HG02884 (cell line): Measurements from ENCODE around the gene HECTD1.
"Not testable (repeated sequence)": the region's sequence is repeated elsewhere in the genome, so short reads cannot be mapped to it uniquely, and the experiment has no call there.

Experiments used
- ATAC-seq: cut with Tn5 transposase; IDR thresholded peaks from one replicate; pipeline ENCODE4 v1.9.1; 2021; ENCODE audit warnings: mild to moderate bottlenecking, moderate library complexity; ENCODE audit not compliant: unreplicated experiment

HECTD1 gene

GRCh38 chr14:31057701-31058364 is 149.8 kb downstream of the HECTD1 start:
- no peak for ATAC-seq

DNA sequence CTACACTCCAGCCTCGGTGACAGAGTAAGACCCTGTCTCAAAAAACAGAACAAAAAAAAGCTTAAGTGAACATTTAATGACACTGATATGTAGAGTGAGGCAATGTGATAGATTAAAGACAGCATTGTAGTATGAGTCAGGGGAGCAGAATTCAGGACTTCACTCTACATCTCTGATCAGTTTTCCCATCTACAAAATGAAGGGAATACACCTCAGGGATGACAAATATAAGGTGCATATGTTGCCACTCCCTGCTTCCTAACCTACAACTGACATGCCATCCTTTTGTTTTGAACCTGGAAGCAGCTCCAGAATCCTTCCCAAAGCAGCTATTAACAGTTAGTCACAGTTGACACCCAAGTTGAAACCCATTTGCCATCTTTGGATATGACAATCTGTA is 150.6 kb downstream of the HECTD1 start:
- ATAC-seq, result no peak

GRCh38 chr14:31052905-31053586 is 154.5 kb downstream of the HECTD1 start:
- ATAC-seq, result not testable (repeated sequence)

DNA sequence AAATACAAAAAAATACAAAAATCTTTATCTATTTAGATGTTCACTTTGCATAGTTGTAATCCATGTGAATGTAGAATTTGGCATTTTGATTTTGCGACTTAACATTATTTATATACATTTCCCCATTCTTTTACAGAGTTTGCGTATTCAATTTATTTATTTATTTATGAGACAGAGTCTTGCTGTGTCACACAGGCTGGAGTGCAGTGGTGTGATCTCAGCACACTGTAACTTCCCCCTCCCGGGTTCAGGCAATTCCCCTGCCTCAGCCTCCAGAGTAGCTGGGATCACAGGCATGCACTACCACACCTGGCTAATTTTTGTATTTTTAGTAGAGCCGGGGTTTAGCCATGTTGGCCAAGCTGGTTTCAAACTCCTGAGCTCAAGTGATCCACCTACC is 156.1 kb downstream of the HECTD1 start:
- ATAC-seq, result no peak

- no peak for ATAC-seq
Measured at GRCh38 chr14:31051023-31051422, 156.6 kb downstream of the HECTD1 start.
